Heart right ventricle (tissue), 16 donors: Measurements from ENCODE around the gene ZNF487. TPM values are rescaled to one million over a fixed set of nuclear protein-coding genes. Genes with fewer than 3 reads are reported as not detected.

Experiments used
- ATAC-seq, 8 donors: fragments of 200-7000 bp; cut with Tn5 transposase; one replicate each; pipeline ENCODE4 v1.9.1; 2020; ENCODE audit warnings: mild to moderate bottlenecking in 8 of 8, moderate library complexity in 8 of 8, moderate number of reproducible peaks in 1 of 8
- DNase-seq, 2 donors: peaks; one replicate each; pipeline ENCODE4 v3.0.0-alpha.2; 2020
- H3K27ac ChIP-seq, 10 donors: fragments of 200-600 bp; sonication (generic) in 2 of 10; one replicate each; pipeline versions ENCODE4 v1.5.0 to v1.8.0; 2020 to 2022; ENCODE audit warnings: mild to moderate bottlenecking in 3 of 10
- H3K27me3 ChIP-seq, 7 donors: fragments of 200-600 bp; one replicate each; pipeline ENCODE4 v1.8.0; 2021 to 2022; ENCODE audit warnings: mild to moderate bottlenecking in 2 of 7
- H3K36me3 ChIP-seq, 9 donors: fragments of 200-600 bp; sonication (generic) in 1 of 9; one replicate each; pipeline versions ENCODE4 v1.5.0 to v1.8.0; 2020 to 2022; ENCODE audit warnings: mild to moderate bottlenecking in 2 of 9
- H3K4me1 ChIP-seq, 9 donors: fragments of 200-600 bp; sonication (generic) in 1 of 9; one replicate each; pipeline versions ENCODE4 v1.5.0 to v1.8.0; 2020 to 2022; ENCODE audit warnings: mild to moderate bottlenecking in 4 of 9
- H3K4me3 ChIP-seq, 10 donors: fragments of 200-600 bp; sonication (generic) in 2 of 10; one replicate each; pipeline versions ENCODE4 v1.5.0 to v1.8.0; 2020 to 2022; ENCODE audit warnings: mild to moderate bottlenecking in 7 of 10, moderate library complexity in 2 of 10
- H3K9me3 ChIP-seq, 11 donors: fragments of 200-600 bp in 10 of 11; sonication (generic) in 2 of 11; one replicate each; pipeline versions ENCODE4 v1.5.0 to v1.8.0; 2013 to 2022; ENCODE audit warnings: mild to moderate bottlenecking in 2 of 11, control low read depth in 1 of 11, moderate library complexity in 1 of 11
- WGBS, 2 donors: extraction: QIAGEN DNeasy Blood & Tissue Kit; methylation state at CpG; one replicate each; pipeline ENCODE4 v1.1.7; 2013; ENCODE audit warnings: inconsistent platforms in 1 of 2; 5-methylcytosine and 5-hydroxymethylcytosine counted together
- intact Hi-C, 10 donors: fragments of 100-400 bp; cut with DNase I; formaldehyde crosslinking; loops; one replicate each; pipeline versions ENCODE4 v1.11.1 to v1.14.2; 2022
- polyA plus RNA-seq, 2 donors: library from polyadenylated mRNA; stranded (reverse); fragments of 200-250 nt; gene quantifications; one replicate each; pipeline ENCODE4 v1.2.3, GENCODE V29; 2013
- total RNA-seq, 10 donors: library from RNA; stranded (reverse); fragmentation: NEBNext Ultra II Directional in 3 of 10; extraction: Animal tissue kit (Norgen Biotek cat#: 25700) in 3 of 10; gene quantifications; one replicate each; pipeline versions ENCODE4 v1.2.1 to v1.2.4, GENCODE V29; 2021 to 2023
- TF ChIP-seq, protein P1 (sequence below), 9 donors: fragments of 200-600 bp; sonication (generic) in 2 of 9; IDR thresholded peaks; one replicate each; pipeline versions ENCODE4 v1.5.0 to v1.8.0; 2021 to 2022; ENCODE audit warnings: antibody characterized with exemption in 9 of 9, mild to moderate bottlenecking in 5 of 9, moderate library complexity in 1 of 9
- donor health status: Arrhythmogenic right ventricular cardiomyopathy.
- donor health status: ischemic (EF 13 %, LVEDD 7.1; RV severe dilation, severe dysfunction).
- donor health status: healthy with polysubstance abuse.
- donor health status: DM: no; HTN: yes; CAD: no.
- donor health status: DM: no; HTN: no; CAD: no.
- donor health status: ischemic (EF 25% LVEDD 6.9; RV normal size, moderate dysfunction).
- donor health status: ischemic (EF 25% LVEDD 5.7; RV mildly dilated, moderate dysfunction).
- donor health status: healthy.
- donor health status: DM: yes; HTN: yes; CAD: no.
- donor health status: Ischemic cardiomyopathy.
- donor health status: ischemic (EF 35%, LVEDD 5.7; RV mildly dilated, moderate dysfunction).
- donor health status: nonischemic (EF 11% LVEDD 7.7; RV severe dilation, severe dysfunction).
- donor health status: DM: yes; HTN: yes; CAD: no.
- donor health status: PGD.
- donor health status: ischemic (EF 29% LVEDD 5.4; RV normal size, mild dysfunction).
- donor health status: nonischemic (EF 23%, LVEDD 6.1; RV moderate dilation, normal function).

The ZNF487 gene
- total and polyA plus RNA-seq, 12 donors, result 1.6 to 4.3 (median 2.4) TPM

DNA sequence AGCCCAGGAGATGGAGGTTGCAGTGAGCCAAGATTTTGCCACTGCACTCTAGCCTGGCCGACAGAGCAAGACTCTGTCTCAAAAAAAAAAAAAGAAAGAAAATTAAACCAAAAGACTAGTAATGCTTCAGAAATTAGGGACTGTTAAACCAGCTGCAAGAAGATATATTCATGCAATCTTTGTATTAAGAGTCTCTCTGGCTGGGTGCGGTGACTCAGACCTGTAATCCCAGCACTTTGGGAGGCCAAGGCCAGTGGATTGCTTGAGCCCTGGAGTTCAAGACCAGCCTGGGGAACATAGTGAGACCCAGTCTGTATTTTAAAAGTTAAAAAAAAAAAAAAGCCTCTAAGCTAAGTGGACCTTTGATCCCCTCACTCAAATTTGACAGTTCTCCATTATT lies 25.4 kb upstream of the ZNF487 start:
- no peak for ATAC-seq
- no peak overlapping the region for H3K27ac ChIP-seq
- TF ChIP-seq, protein P1, sequence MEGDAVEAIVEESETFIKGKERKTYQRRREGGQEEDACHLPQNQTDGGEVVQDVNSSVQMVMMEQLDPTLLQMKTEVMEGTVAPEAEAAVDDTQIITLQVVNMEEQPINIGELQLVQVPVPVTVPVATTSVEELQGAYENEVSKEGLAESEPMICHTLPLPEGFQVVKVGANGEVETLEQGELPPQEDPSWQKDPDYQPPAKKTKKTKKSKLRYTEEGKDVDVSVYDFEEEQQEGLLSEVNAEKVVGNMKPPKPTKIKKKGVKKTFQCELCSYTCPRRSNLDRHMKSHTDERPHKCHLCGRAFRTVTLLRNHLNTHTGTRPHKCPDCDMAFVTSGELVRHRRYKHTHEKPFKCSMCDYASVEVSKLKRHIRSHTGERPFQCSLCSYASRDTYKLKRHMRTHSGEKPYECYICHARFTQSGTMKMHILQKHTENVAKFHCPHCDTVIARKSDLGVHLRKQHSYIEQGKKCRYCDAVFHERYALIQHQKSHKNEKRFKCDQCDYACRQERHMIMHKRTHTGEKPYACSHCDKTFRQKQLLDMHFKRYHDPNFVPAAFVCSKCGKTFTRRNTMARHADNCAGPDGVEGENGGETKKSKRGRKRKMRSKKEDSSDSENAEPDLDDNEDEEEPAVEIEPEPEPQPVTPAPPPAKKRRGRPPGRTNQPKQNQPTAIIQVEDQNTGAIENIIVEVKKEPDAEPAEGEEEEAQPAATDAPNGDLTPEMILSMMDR (IDR thresholded peaks at IDR 0.05), result no peak
- H3K4me3 ChIP-seq, result no peak overlapping the region
- intact Hi-C loops, result no loop called here
- DNase-seq, result no peak
- H3K9me3 ChIP-seq, result no peaks in the 10 kb centered on the region
- no peaks in the 10 kb centered on the region for H3K27me3 ChIP-seq
- WGBS, 2 donors, result 78 to 87% methylated on average over 2 of the region's 2 CpGs
- peaks cover 0 to 21% (median 13%) of the 10 kb centered on the region in 9 donors for H3K4me1 ChIP-seq
- H3K36me3 ChIP-seq, result no peaks in the 10 kb centered on the region

DNA sequence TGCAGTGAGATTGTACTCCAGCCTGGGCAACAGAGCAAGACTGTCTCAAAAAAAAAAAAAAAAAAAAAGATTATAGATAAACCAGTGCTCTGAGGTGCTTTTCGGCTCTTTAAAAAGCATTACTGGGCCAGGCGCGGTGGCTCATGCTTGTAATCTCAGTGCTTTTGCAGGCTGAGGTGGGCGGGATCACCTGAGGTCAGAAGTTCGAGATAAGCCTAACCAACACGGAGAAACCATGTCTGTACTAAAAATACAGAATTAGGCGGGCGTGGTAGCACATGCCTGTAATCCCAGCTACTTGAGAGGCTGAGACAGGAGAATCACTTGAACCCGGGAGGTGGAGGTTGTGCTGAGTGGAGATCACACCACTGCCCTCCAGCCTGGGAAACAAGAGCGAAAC lies 21.4 kb upstream of the ZNF487 start:
- H3K36me3 ChIP-seq, result no peaks in the 10 kb centered on the region
- 64 to 79% methylated on average over 10 of the region's 10 CpGs for WGBS, 2 donors
- peaks cover 0 to 32% (median 5%) of the 10 kb centered on the region in 9 donors for H3K4me1 ChIP-seq
- no peak overlapping the region for H3K27ac ChIP-seq
- no peak for ATAC-seq
- TF ChIP-seq, protein P1 (IDR thresholded peaks at IDR 0.05), result no peak
- no peak overlapping the region for H3K4me3 ChIP-seq
- no peaks in the 10 kb centered on the region for H3K27me3 ChIP-seq
- DNase-seq, result no peak
- no peaks in the 10 kb centered on the region for H3K9me3 ChIP-seq
- intact Hi-C loops, result no loop called here

DNA sequence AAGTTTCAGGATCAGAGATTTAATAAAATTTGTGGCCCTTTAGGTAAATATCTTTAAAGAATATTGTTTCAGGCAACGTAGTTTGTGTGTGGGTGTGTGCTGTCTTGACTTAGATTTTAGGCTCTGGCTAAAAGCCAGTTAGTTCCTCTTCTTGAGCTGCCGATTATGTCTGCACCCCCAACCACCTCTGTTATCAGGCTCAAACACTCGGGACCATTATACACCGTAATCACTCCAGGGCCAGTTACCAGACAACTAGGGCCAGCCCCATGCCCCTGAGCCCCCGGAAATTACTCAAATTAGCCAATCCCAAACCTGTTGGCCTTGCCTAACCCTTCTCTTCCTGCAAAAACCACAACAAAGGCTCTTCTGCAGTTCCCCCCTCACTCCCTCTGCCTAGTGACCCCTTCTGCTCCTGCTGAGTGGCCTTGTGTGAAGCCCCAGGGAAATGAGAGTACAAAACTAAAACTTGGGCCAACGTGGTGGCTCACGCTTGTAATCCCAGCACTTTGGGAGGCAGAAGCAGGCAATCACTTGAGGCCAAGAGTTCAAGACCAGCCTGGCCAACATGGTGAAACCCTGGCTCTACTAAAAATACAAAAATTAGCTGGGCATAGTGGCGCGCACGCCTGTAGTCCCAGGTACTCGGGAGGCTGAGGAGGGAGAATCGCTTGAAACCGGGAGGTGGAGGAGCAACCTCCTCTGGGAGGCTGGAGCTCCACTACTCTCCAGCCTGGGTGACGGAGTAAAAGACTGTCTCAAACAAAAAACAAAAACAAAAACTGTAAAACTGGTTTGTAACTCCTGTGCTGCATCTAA lies 18.8 kb upstream of the ZNF487 start:
- intact Hi-C loops, result no loop called here
- DNase-seq, result no peak
- Histone ChIP-seq H3K9me3 (no peaks in the 10 kb centered on the region), H3K27me3 (no peaks in the 10 kb centered on the region), H3K4me3 (peak overlapping the region in 1 of 10 donors; percentile 3), H3K36me3 (no peaks in the 10 kb centered on the region), H3K4me1 (peaks cover 0 to 41% (median 12%) of the 10 kb centered on the region in 9 donors), H3K27ac (peak overlapping the region in 1 of 10 donors; percentile 94)
- no peak for ATAC-seq
- 69 to 71% methylated on average over 14 of the region's 14 CpGs for WGBS, 2 donors
- TF ChIP-seq, protein P1 (IDR thresholded peaks at IDR 0.05), result no peak

DNA sequence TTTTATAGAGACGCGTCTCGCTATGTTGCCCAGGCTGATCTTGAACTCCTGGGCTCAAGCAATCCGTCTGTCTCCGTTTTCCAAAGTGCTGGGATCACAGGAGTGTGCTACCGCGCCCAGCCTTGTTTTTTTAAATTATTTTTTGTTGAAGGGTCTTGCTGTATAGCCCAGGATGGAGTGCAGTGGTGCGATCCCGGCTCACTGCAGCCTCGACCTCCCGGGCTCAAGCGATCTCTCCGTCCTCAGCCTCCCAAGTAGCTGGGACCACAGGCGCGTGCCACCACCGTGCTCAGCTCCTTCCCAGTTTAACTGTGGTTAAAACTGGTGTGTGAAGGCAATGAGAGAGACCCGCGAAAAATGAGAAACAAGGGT lies 16.9 kb upstream of the ZNF487 start:
- DNase-seq, result no peak
- H3K9me3 ChIP-seq, result no peaks in the 10 kb centered on the region
- H3K27me3 ChIP-seq, result no peaks in the 10 kb centered on the region
- H3K4me1 ChIP-seq, result peaks cover 0 to 41% (median 12%) of the 10 kb centered on the region in 9 donors
- H3K36me3 ChIP-seq, result no peaks in the 10 kb centered on the region
- H3K4me3 ChIP-seq, result peak overlapping the region in 9 of 10 donors; percentile 44 to 75 (median 69)
- H3K27ac ChIP-seq, result peak overlapping the region; percentile 94 to 100 (median 99)
- 62 to 65% methylated on average over 18 of the region's 18 CpGs for WGBS, 2 donors
- peak in 6 of 8 donors; percentile 4 to 25 (median 10) for ATAC-seq
- TF ChIP-seq, protein P1 (IDR thresholded peaks at IDR 0.05), result no peak
- intact Hi-C loops, result loop anchor here in 5 of 10 donors (1.0 to 2.0 kb wide), 4 partner anchors 11 to 23 kb away; partner anchors contain the start of genes ZNF487 (in 3 of the 5) and HNRNPF (in 1 of the 5)
